ENCODE data around the gene EN2. TPM values are rescaled to one million over a fixed set of nuclear protein-coding genes. Genes with fewer than 3 reads are reported as not detected.

The EN2 gene
- total and polyA plus RNA-seq, 12 donors = 0.07 to 0.42 (median 0.13) TPM; not detected in 3

- Histone ChIP-seq H3K27me3 (peaks cover 32% of the 10 kb centered on the region), H3K36me3 (replicated peaks in 1 of 2) (no peaks in the 10 kb centered on the region), H3K4me3 (no peak overlapping the region), H3K4me1 (replicated peaks in 1 of 2) (no peaks in the 10 kb centered on the region), H3K9me3 (replicated peaks in 1 of 3) (no peaks in the 10 kb centered on the region), H3K27ac (no peak overlapping the region)
- WGBS, 4 donors = 75 to 83% (median 79%) methylated on average over 8 of the region's 8 CpGs
- TF ChIP-seq CTCF (IDR thresholded peaks at IDR 0.05) = no peak
- TF ChIP-seq POLR2A (IDR thresholded peaks at IDR 0.05) = no peak
- DNase-seq = no peak
- intact Hi-C loops (cut with DNase I) = no loop called here
These were observed 56.4 kb downstream of the EN2 start for GRCh38 chr7:155514296-155514695.

Other genes with a start within 250 kb of the EN2 start
- gene INSIG1, start 160.3 kb upstream of the EN2 start, total RNA-seq = 100 to 1,000 TPM in 2 of 9 donors, 10 to 100 TPM in 7; 23.8 to 249 (median 60.4) TPM
- 100 to 1,000 TPM in 1 of 3 donors, 10 to 100 TPM in 1, 1 to 10 TPM in 1; 9.9 to 203 (median 28.8) TPM for gene INSIG1, start 160.3 kb upstream of the EN2 start, polyA plus RNA-seq
- not detected for gene CNPY1, start 88.4 kb downstream of the EN2 start, total RNA-seq
- not detected for gene CNPY1, start 88.4 kb downstream of the EN2 start, polyA plus RNA-seq
- gene RBM33, start 186.5 kb downstream of the EN2 start, total RNA-seq = 10 to 100 TPM; 10.3 to 57.1 (median 37.8) TPM
- 10 to 100 TPM; 10.7 to 36.8 (median 20.3) TPM for gene RBM33, start 186.5 kb downstream of the EN2 start, polyA plus RNA-seq

Measured in adrenal gland (tissue), 12 donors.